Measurements from ENCODE around the gene C16orf90.
"Not testable (repeated sequence)": the region's sequence is repeated elsewhere in the genome, so short reads cannot be mapped to it uniquely, and the experiment has no call there.

Gene C16orf90

DNA sequence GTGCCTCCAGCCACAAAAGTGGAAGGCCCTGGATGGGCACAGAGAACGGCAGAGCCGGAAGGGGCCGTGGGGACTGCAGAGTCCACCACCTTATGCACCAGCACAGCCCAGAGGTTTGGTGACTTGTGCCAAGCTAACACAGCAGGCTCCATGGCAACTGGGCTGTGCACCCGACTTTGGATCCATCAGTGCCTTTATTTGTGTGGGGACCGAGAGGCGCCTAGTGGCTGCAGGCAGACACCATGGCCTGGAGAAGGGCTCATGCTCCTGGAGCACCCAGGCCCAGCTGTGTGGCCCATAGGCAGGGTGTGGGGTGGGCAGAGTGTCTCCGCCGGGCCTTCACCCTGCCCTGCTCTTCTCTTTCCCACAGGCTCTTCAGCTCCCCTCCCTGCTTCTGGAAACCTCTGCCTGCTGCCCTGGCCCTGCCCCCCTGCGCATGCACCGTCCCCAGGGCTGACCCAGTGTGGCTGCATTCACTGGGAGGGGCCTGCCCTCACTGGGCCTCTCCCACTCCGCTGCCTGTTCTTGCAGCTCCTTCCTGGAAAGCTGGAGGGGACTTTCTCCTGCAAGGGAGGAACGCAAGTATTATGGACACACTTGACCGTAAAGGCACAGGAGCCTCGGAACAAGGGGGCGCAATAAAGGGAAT is 10.1 kb downstream of the C16orf90 start:
- no peak overlapping the region for H3K4me3 ChIP-seq (ENCODE audit: low read depth, low read length)

DNA sequence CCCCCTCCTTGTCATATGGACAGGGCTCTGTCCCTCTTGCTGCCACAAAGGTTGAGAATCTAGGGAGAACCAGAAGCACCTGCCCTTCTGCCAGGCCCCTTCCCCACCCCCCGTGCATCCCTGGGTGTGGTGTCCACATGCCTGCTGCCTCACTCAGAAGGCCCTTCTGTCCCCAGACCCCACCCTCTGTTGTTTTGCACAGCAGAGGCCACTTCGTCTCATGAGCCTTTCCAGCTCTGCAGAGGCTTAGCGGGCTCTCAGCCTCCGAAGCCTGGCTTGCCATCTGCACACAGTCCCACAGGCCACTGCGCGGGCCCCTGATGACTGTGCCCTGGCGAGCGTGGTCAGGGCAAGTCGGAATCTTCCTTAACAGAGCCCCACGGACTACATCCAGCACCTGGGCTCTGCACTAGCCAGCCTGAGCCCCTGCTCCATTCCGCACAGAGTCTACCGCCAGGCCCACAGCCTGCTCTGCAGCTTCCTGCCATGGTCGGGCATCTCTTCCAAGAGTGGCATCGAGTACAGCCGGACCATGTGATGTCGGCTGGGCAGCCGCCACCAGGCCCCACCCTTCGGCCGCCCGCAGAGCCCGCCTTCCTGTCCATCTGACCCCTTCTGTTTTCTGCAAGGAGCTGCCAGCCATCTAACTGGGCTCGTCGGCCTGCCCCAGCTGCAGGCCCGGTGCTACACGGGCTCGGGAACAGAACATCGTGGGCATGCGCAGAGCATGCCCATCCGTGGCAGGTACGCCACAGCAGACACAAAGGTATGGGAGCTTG is 10.8 kb downstream of the C16orf90 start:
- no peak overlapping the region for H3K4me3 ChIP-seq (ENCODE audit: low read depth, low read length)

DNA sequence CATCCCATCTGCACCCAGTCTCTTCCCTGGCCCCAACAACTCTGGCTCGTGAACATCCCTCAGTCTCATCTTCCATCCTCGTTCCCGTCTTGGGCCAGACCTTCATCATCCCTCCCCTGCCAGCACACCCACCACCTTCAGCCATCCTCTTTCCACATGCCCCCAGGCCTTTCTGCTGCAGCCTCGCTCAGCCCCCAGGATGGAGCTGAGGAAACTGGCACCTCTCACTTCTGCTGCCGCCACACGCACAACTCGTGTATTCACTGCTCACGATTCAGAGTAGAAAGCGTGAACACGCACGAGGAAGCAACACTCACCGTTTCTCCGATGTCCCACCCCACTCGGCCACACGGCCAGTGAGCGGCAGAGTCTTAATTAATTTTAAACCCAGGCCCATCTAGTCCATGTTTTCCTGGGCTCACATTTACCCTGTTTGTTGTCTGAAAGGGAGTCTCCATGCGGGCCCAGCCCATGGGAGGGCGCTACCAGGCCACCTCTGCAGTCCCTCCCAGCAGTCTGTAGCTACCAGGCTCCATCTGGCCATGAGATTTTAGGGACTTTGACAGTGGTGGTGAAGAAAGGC is 12.5 kb downstream of the C16orf90 start:
- no peak overlapping the region for H3K4me3 ChIP-seq (ENCODE audit: low read depth, low read length)

DNA sequence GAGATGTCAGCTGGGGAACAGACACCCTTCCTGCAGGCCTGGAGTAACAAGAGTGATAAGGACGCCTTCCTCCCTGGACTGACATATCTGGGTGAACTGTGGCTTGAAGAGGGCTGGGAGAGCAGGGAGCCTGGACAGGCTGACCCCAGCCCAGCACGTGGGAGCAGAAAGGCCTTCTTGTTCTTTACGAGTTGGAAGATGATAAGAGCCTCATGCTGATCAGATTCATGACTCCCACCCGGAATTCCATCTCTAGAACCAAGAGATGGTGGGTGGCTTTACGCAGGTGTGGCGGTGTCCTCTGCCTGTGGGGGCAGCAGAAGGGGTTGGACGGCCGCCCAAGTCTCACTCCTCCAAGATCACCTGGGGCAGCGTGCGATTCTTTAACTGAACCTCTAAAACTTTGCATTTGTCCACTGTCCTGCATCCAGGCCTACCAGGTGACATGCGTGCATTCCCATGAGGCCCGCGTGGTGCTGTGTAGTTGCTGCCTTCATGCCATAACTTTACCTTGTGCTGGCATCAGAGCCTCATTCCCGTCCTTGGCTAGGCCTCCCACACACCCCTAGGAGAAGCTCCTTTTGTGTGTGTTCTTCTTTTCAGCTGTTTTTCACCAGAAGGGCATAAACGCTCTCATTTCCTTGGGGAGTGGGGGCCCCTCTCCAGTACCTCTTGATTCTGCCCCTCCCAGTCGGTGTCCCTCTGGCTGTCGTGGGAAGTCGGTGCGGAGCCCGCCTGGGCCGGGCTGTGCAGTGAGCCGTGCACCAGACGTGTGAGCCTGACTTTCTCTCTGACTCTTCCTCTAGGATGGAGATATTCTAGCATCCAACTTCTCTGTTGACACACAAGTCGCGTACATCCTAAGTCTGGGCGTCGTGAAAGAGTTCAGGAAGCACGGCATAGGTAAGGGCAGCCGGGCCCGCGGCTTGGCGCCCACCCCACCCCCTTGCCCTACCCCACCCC is 13.3 kb downstream of the C16orf90 start:
- no peak overlapping the region for H3K4me3 ChIP-seq (ENCODE audit: low read depth, low read length)

DNA sequence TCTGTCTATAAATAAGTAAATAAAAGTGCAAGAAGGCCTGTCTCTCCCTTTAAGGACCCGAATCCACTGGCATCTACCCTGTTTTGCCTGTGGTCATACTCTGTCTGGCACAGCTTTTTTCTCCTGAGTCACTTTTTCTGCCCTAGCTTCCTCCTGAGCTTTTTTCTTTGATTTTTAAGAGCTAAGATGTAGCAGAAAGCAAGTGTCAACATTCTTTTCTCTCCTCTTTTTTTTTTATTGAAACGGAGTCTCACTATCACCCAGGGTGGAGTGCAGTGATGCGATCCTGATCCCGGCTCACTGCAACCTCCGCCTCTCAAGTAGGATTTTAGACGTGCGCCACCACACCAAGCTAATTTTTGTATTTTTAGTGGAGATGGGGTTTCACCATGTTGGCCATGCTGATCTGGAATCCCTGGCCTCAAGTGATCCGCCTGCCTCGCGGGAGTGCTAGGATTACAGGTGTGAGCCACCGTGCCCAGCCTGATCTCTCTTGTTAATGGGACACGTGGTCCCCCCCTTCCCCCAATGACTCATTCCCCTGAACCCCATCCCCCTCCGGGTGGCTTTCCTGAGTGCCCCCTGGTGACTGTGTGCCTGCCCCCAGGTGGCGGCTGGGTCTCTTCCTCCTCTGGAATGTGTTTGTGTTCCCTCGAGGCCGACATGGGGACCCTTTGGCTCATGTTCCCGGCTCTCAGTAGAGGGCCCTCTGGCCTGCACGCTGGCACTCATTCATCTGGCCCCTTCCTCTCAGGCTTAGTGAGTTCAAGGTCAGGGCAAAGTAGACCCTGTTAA is 14.2 kb downstream of the C16orf90 start:
- no peak overlapping the region for H3K4me3 ChIP-seq (ENCODE audit: low read depth, low read length)

DNA sequence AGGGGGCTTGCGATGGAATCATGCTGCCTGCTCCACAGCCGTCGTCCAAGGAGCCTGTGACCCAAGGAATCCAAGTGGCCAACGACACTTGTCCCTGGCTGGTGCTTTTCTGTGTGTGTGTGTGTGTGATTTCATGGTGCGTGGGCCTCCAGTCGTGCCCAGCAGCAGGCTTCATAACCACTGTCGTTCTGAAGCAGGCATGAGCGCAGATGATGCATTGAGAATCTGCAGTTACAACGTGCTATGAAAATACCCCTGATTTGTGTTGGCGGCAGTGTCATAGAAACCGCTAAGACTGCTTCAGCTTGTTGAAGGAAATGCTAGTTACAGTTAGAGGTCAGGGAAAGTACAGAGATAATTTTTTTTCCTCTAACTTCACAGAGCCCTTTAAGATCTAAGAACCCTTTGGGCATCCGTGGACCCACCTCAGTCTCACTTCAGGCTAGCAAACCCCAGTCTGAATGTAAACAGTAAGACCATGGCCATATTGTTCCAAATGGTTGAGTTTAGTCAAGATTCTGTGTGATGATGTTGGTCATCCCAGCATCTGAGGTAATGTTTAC is 15.6 kb downstream of the C16orf90 start:
- no peak overlapping the region for H3K4me3 ChIP-seq (ENCODE audit: low read depth, low read length)

DNA sequence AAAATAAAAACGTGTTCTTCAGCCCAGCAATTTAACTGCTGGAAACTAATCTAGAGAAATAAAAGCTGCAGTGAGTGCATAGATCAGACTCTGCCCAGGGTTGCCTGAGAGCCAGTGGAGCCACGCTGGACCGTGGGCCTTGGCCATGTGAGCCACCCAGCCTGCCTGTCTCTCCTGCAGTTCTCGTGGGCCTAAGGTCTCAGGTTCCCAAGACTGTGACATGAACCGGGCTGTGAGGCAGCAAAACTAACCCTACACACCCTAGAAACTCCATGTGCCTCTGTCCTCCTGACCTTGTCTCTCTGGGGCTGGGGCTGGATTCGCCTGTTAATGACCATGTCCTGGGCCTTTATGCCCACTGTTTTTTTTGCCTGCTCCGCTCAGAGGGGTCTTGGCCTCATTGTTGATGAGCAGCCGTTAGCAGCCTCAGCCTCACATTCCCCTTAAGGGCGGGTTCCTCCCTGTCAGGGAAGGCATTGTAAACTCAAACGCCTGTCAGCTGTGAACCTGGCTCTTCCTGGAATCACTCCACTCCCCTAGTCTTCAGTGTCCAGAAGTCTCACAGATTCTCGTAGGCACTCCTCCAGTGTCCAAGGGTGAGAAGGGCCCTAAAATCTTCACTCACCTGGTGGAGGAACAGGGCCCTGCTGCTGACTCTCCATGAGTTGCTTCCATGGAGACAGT is 16.9 kb downstream of the C16orf90 start:
- H3K4me3 ChIP-seq (ENCODE audit: low read depth, low read length): no peak overlapping the region

DNA sequence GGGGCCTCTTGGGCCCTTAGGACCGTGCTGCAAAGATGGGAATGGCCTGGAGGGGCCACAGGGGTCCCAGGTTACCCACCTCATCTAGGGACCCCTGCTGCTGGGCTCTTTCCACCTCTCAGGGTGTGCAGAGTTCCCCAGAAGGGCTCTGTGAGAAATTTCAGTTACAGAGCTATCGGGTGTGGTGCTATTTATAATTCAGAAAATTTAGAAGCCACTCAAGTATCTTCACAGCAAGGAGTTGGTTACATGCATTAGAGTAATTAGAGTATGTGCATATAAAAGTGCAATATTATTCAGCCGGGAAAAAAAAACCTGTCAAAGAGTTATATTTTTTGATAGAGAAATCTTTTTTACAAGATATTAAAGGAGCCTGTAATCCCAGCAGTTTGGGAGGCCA is 18.9 kb downstream of the C16orf90 start:
- no peak overlapping the region for H3K4me3 ChIP-seq (ENCODE audit: low read depth, low read length)

DNA sequence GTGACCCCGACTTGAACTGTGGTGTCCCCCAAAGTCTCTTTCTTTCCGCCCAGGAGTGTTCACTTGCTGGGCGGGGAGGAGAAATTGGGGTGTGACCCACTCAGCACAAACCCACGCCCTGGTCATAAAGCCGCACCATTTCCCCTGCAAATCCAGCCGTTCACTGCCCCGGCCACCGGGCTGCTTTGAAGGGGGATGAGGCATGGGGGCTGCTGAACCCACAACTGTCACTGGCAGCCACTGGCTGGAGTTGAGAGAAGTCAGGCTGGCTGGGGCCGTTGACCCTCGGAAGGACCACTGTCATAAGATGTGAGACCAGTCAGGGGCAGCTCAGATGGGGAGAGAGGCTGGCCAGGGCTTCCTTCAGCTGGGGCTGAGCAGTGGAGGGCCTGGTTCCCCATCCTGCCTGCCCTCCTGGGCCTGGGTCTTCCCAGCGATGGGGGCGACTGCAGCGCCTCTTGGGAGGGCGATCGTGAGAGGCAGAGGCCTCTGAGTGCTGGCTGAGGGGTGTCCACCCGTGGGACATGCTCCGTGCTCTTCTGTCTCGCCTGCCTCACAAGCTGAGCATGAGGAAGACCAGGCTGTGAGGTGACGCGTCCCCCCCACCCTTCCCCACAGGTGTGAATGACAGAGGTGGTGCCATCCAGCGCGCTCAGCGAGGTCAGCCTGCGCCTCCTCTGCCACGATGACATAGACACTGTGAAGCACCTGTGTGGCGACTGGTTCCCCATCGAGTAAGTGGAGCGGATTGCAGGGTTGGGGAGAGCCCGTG is 19.5 kb downstream of the C16orf90 start:
- no peak overlapping the region for H3K4me3 ChIP-seq (ENCODE audit: low read depth, low read length)

DNA sequence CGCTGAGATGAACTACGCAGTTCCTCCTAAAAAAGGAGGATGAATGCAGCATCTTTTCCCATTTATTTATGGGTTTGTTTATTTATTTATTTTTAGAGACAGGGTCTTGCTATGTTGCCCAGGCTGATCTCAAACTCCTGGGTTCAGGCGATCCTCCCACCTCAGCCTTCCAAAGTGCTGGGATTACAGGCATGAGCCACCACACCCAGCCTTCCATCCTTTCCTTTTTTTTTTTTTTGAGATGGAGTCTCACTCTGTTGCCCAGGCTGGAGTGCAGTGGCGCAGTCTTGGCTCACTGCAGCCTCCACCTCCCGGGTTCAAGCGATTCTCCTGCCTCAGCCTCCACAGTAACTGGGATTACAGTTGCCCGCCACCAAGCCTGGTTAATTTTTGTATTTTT is 20.4 kb downstream of the C16orf90 start:
- H3K4me3 ChIP-seq (ENCODE audit: low read depth, low read length): not testable (repeated sequence)

DNA sequence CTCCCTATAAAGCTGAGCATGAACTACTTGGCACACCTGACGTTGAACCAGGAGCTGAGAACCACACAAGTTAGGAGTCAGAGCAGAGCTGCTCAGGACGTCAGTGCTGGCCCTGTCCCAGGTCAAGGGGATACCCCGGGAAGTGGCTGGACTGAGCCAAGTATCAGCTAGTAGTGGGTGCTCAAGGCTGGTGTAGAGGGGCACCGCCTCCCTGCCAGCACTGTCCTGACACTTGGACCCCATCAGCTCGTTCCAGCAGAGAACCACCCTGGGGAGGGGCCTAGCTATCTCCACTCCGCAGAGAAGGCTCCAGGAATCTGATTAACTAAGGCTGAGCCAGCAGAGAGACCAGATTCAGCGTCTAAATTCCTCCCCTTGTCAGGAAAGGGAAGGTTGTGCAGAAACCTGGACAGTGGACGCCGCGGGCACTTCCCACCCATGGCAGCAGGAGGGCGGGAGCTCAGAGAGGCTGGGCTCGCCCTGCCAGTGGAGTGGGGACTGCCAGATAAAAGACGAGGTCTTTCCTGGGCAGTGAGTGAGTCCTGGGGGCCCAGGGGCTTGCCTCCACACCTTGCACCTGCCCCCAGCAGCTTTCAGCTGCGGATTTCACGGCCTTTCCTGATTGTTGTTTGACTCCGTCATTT is 21.0 kb downstream of the C16orf90 start:
- no peak overlapping the region for H3K4me3 ChIP-seq (ENCODE audit: low read depth, low read length)

DNA sequence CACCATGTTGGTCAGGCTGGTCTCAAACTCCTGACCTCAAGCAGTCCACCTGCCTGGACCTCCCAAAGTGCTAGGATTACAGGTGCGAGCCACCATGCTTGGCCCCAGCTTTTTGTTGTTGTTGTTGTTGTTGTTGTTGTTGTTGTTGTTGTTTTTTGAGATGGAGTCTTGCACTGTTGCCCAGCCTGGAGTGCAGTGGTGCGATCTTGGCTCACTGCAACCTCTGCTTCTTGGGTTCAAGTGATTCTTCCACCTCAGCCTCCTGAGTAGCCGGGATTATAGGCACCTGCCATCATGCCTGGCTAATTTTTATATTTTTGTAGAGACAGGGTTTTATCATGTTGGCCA is 21.7 kb downstream of the C16orf90 start:
- H3K4me3 ChIP-seq (ENCODE audit: low read depth, low read length): not testable (repeated sequence)

DNA sequence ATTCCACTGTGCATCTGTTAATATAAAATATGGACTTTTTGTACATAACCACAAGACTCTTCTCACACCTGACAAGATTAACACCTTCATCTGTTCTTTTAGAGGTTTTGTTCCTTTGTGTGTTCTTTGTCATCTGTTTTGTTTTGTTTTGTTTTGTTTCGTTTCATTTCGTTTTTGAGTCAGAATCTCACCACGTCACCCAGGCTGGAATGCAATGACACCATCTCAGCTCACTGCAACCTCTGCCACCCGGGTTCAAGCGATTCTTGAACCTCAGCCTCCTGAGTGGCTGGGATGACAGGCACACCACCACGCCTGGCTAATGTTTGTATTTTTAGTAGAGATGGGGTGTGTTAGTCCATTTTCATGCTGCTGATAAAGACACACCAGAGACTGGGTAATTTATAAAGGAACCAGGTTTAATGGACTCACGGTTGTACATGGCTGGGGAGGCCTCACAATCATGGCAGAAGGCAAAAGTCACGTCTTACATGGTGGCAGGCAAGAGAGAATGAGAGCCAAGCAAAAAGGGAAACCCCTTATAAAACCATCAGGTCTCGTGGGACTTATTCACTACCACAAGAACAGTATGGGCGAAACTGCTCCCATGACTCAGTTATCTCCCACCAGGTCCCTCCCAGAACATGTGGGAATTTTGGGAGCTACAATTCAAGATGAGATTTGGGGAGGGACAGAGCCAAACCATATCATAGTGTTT is 22.3 kb downstream of the C16orf90 start:
- no peak overlapping the region for H3K4me3 ChIP-seq (ENCODE audit: low read depth, low read length)

DNA sequence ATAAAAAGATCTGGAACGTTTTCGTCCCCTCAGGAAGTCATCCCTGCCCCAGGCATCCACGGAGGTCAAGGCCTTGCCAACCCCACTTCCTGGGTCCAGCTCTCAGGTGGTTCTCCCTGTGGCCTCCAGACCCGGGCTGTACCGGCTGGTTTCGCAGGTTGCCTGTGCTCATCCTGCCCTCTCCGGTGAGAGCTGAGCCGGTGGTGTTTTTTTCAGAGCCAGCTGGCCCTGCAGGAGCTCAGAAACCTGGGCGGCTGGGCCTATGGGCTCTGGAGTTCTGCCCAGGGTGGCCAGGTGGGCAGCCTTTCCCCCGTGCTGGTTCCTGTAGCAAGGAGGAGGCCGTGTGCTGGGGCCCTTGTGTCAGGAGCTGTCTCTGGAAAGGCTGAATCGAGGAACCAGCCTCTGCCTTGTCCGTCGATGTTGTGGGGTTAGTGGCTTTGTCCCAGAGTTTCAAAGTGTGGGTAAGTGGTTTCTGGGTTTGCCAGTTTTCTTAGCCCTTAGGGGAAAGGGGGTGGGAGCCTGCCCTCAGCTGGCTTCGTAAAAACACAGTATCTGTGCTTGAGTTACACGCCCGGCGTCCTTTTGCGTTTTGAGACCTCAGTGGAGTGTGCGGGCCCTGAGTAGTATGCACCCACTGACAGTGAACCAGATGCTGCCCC is 23.6 kb downstream of the C16orf90 start:
- H3K4me3 ChIP-seq (ENCODE audit: low read depth, low read length): no peak overlapping the region

DNA sequence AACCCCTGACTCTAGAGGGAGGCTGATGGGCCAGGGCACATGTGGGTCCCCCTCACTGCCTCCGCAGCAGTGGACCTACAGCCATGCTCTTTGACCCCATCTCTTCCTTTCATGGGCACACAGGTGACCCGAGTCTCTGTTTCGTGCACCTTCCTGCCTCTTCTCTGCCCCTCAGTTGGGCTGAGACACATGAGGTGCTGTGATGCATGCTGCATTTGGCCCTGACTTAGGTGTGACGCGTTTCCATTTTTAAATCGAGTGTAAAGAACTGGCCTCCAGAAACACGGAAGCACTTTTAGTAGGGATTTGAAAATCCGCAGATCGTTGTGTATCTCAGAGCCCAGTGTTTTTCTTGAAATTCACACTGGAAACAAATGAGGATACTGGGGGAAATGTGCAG is 24.6 kb downstream of the C16orf90 start:
- no peak overlapping the region for H3K4me3 ChIP-seq (ENCODE audit: low read depth, low read length)

DNA sequence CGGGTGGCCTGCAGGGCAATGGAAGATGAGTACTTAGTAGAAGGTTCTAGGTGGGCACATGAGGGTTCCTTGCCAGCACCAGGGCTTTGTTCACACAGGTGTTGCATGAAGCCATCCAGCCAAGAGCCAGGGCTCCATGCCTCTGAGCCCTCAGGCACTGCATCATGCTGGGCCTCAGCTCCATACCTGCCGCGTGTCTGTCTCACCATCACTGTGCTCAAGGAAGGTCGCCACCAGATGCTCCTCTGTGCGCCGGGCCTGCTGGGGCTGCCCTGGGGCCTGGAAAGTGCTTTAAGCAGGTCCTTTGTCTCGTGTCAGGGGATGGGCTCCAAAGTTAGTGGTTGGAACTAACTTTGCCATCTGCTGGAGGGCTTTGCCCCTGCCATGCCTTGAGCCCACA is 25.6 kb downstream of the C16orf90 start:
- H3K4me3 ChIP-seq (ENCODE audit: low read depth, low read length): no peak overlapping the region

DNA sequence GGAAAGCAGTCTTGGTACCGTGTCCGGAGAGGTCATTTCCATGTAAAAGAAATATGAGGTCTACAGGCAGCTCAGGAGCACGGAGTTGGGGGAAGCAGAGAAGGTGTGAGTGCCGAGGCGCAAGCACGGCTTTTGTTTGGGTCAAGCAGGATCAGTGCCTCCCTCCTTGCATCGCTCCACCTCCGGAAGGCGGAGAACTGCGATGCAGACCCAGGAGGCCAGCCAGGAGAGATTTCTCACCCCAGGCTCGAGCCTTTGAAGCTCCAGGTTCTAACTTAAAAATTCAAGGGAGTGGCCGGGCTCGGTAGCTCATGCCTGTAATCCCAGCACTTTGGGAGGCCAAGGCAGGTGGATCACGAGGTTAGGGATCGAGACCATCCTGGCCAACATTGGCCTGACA is 26.8 kb downstream of the C16orf90 start:
- H3K4me3 ChIP-seq (ENCODE audit: low read depth, low read length): no peak overlapping the region

Measured in iPS-11a (cell line).